ENCODE data around the gene TDG. TPM values are rescaled to one million over a fixed set of nuclear protein-coding genes. Genes with fewer than 3 reads are reported as not detected.

The TDG gene
- polyA plus RNA-seq, 3 donors, result 12.6 to 22.4 (median 20.1) TPM

Other genes with a start within 250 kb of the TDG start
- gene NT5DC3, start 124.6 kb upstream of the TDG start, polyA plus RNA-seq, result 1 to 10 TPM in 1 of 3 donors, under 1 TPM in 2; 0.27 to 4.8 (median 0.93) TPM
- gene HSP90B1, start 35.5 kb upstream of the TDG start, polyA plus RNA-seq, result 100 to 1,000 TPM in 2 of 3 donors, 10 to 100 TPM in 1; 97.9 to 177 (median 108) TPM
- not detected for gene GLT8D2, start 84.3 kb downstream of the TDG start, polyA plus RNA-seq
- 1 to 10 TPM; 3.3 to 8.7 (median 4.3) TPM for gene HCFC2, start 98.7 kb downstream of the TDG start, polyA plus RNA-seq
- gene NFYB, start 172.3 kb downstream of the TDG start, polyA plus RNA-seq, result 10 to 100 TPM; 11.6 to 14.6 (median 12.3) TPM
- gene TXNRD1, start 249.9 kb downstream of the TDG start, polyA plus RNA-seq, result 10 to 100 TPM; 26.9 to 46.1 (median 29.2) TPM